HEK293 (cell line): ENCODE data around the gene AXIN1.

Source experiments
- BCL11B ChIP-seq: fragments of 450-650 bp; formaldehyde crosslinking; IDR thresholded peaks from 2 replicates; pipeline ENCODE4 v1.5.1; 2016; ENCODE audit warnings: low read depth, missing biosample characterization, missing genetic modification characterization
- FEZF1 ChIP-seq: fragments of 450-650 bp; formaldehyde crosslinking; IDR thresholded peaks from 2 replicates; pipeline ENCODE4 v1.5.1; 2016; ENCODE audit warnings: missing biosample characterization, missing genetic modification characterization
- MEIS1 ChIP-seq: sonication (generic); formaldehyde crosslinking; IDR thresholded peaks from 2 replicates; pipeline ENCODE4 v1.8.1; 2022; ENCODE audit warnings: missing genetic modification reagents, mild to moderate bottlenecking, borderline replicate concordance
- MZF1 ChIP-seq: fragments of 450-650 bp; formaldehyde crosslinking; IDR thresholded peaks from 2 replicates; pipeline ENCODE4 v1.5.1; 2017; ENCODE audit warnings: missing biosample characterization, missing genetic modification characterization, borderline replicate concordance
- OVOL3 ChIP-seq: fragments of 450-650 bp; formaldehyde crosslinking; IDR thresholded peaks from 2 replicates; pipeline ENCODE4 v1.5.1; 2016; ENCODE audit warnings: missing biosample characterization, missing genetic modification characterization
- PBX3 ChIP-seq: sonication (generic); formaldehyde crosslinking; IDR thresholded peaks from 2 replicates; pipeline ENCODE4 v1.8.1; 2022; ENCODE audit warnings: mild to moderate bottlenecking, moderate library complexity, missing genetic modification reagents
- SALL2 ChIP-seq: fragments of 450-650 bp; formaldehyde crosslinking; IDR thresholded peaks from 2 replicates; pipeline ENCODE4 v1.5.0; 2017; ENCODE audit warnings: missing biosample characterization, mild to moderate bottlenecking, missing genetic modification characterization, borderline replicate concordance
- TCF7L2 ChIP-seq: IDR thresholded peaks from 2 replicates; pipeline ENCODE4 v1.6.1; 2011; ENCODE audit warnings: low read depth, mild to moderate bottlenecking, inconsistent platforms, low read length, moderate library complexity, borderline replicate concordance
- TSHZ1 ChIP-seq: fragments of 450-650 bp; formaldehyde crosslinking; IDR thresholded peaks from 2 replicates; pipeline ENCODE4 v1.5.1; 2016; ENCODE audit warnings: missing biosample characterization, missing genetic modification characterization, borderline replicate concordance
- WT1 ChIP-seq: fragments of 450-650 bp; formaldehyde crosslinking; IDR thresholded peaks from 2 replicates; pipeline ENCODE4 v1.5.1; 2016; ENCODE audit warnings: missing biosample characterization, missing genetic modification characterization
- ZNF121 ChIP-seq: fragments of 450-650 bp; formaldehyde crosslinking; IDR thresholded peaks from 2 replicates; pipeline ENCODE4 v1.5.1; 2016; ENCODE audit warnings: missing biosample characterization, missing genetic modification characterization
- ZNF16 ChIP-seq: fragments of 450-650 bp; formaldehyde crosslinking; IDR thresholded peaks from 2 replicates; pipeline ENCODE4 v1.5.1; 2016; ENCODE audit warnings: low read depth, missing biosample characterization, missing genetic modification characterization
- ZNF24 ChIP-seq: fragments of 450-650 bp; formaldehyde crosslinking; IDR thresholded peaks from 2 replicates; pipeline ENCODE4 v1.5.1; 2016; ENCODE audit warnings: missing biosample characterization, missing genetic modification characterization
- ZNF26 ChIP-seq: fragments of 450-650 bp; formaldehyde crosslinking; IDR thresholded peaks from 2 replicates; pipeline ENCODE4 v1.5.1; 2016; ENCODE audit warnings: missing biosample characterization, missing genetic modification characterization
- ZNF366 ChIP-seq: fragments of 450-650 bp; formaldehyde crosslinking; conservative IDR thresholded peaks from 2 replicates; pipeline ENCODE4 v1.5.1; 2016; ENCODE audit warnings: missing biosample characterization, missing genetic modification characterization
- ZNF37A ChIP-seq: fragments of 450-650 bp; IDR thresholded peaks from 2 replicates; pipeline ENCODE4 v1.5.1; 2018; ENCODE audit warnings: missing biosample characterization, missing genetic modification characterization
- ZNF48 ChIP-seq: fragments of 450-650 bp; formaldehyde crosslinking; IDR thresholded peaks from 2 replicates; pipeline ENCODE4 v1.5.1; 2016; ENCODE audit warnings: missing biosample characterization, missing genetic modification characterization
- ZNF585B ChIP-seq: fragments of 450-650 bp; formaldehyde crosslinking; IDR thresholded peaks from 2 replicates; pipeline ENCODE4 v1.5.1; 2016; ENCODE audit warnings: missing biosample characterization, missing genetic modification characterization
- ZNF610 ChIP-seq: fragments of 450-650 bp; formaldehyde crosslinking; IDR thresholded peaks from 2 replicates; pipeline ENCODE4 v1.5.1; 2016; ENCODE audit warnings: missing biosample characterization, missing genetic modification characterization, borderline replicate concordance
- ZNF76 ChIP-seq: fragments of 450-650 bp; formaldehyde crosslinking; IDR thresholded peaks from 2 replicates; pipeline ENCODE4; 2016; ENCODE audit warnings: low read depth, missing biosample characterization, missing genetic modification characterization, borderline replicate concordance
- ZNF792 ChIP-seq: fragments of 450-650 bp; formaldehyde crosslinking; IDR thresholded peaks from 2 replicates; pipeline ENCODE4 v1.5.1; 2016; ENCODE audit warnings: missing biosample characterization, missing genetic modification characterization
- ZNF837 ChIP-seq: fragments of 450-650 bp; formaldehyde crosslinking; IDR thresholded peaks from 2 replicates; pipeline ENCODE4 v1.5.1; 2016; ENCODE audit warnings: missing biosample characterization, missing genetic modification characterization
- ZNF843 ChIP-seq: fragments of 450-650 bp; formaldehyde crosslinking; IDR thresholded peaks from 2 replicates; pipeline ENCODE4 v1.5.1; 2016; ENCODE audit warnings: missing biosample characterization, missing genetic modification characterization
- TF ChIP-seq, protein P1 (sequence below): fragments of 450-650 bp; formaldehyde crosslinking; IDR thresholded peaks from 2 replicates; pipeline ENCODE4 v1.5.1; 2016; ENCODE audit warnings: missing biosample characterization, missing genetic modification characterization
- TF ChIP-seq, protein P2 (sequence below): fragments of 450-650 bp; formaldehyde crosslinking; IDR thresholded peaks from 2 replicates; pipeline ENCODE4 v1.5.1; 2017; ENCODE audit warnings: missing biosample characterization, missing genetic modification characterization
- TF ChIP-seq, protein P3 (sequence below): fragments of 450-650 bp; formaldehyde crosslinking; IDR thresholded peaks from 2 replicates; pipeline ENCODE4 v1.5.1; 2016; ENCODE audit warnings: missing biosample characterization, missing genetic modification characterization, borderline replicate concordance
- TF ChIP-seq, protein P4 (sequence below): fragments of 450-650 bp; IDR thresholded peaks from 2 replicates; pipeline ENCODE4 v1.5.1; 2018; ENCODE audit warnings: missing biosample characterization, missing genetic modification characterization

The AXIN1 gene

GRCh38 chr16:397736-398332 is 45.3 kb upstream of the AXIN1 start (continued):
- TF ChIP-seq PBX3 (no peak), ZNF585B (tag by site-specific recombination) (no peak), ZNF837 (tag by site-specific recombination) (no peak), MZF1 (tag by site-specific recombination) (no peak), ZNF610 (no peak), ZNF792 (tag by site-specific recombination) (no peak), ZNF26 (no peak), ZNF24 (tag by site-specific recombination) (no peak), WT1 (no peak), ZNF76 (0 out of 2 replicates have a peak, but pooled peaks have one; percentile 21), ZNF48 (tag by site-specific recombination) (no peak), ZNF37A (tag by site-specific recombination) (no peak), MEIS1 (no peak), TCF7L2 (no peak), BCL11B (tag by site-specific recombination) (no peak), FEZF1 (no peak), OVOL3 (no peak), SALL2 (tag by site-specific recombination) (no peak), ZNF366 (tag by site-specific recombination) (no peak), ZNF16 (no peak), TSHZ1 (tag by site-specific recombination) (no peak), ZNF843 (tag by site-specific recombination) (0 out of 2 replicates have a peak, but pooled peaks have one; percentile 22), ZNF121 (tag by site-specific recombination) (no peak)
- TF ChIP-seq, protein P1, sequence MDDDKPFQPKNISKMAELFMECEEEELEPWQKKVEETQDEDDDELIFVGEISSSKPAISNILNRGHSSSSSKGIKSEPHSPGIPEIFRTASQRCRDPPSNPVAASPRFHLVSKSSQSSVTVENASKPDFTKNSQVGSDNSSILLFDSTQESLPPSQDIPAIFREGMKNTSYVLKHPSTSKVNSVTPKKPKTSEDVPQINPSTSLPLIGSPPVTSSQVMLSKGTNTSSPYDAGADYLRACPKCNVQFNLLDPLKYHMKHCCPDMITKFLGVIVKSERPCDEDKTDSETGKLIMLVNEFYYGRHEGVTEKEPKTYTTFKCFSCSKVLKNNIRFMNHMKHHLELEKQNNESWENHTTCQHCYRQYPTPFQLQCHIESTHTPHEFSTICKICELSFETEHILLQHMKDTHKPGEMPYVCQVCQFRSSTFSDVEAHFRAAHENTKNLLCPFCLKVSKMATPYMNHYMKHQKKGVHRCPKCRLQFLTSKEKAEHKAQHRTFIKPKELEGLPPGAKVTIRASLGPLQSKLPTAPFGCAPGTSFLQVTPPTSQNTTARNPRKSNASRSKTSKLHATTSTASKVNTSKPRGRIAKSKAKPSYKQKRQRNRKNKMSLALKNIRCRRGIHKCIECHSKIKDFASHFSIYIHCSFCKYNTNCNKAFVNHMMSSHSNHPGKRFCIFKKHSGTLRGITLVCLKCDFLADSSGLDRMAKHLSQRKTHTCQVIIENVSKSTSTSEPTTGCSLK (tag by site-specific recombination) = no peak
- TF ChIP-seq, protein P2, sequence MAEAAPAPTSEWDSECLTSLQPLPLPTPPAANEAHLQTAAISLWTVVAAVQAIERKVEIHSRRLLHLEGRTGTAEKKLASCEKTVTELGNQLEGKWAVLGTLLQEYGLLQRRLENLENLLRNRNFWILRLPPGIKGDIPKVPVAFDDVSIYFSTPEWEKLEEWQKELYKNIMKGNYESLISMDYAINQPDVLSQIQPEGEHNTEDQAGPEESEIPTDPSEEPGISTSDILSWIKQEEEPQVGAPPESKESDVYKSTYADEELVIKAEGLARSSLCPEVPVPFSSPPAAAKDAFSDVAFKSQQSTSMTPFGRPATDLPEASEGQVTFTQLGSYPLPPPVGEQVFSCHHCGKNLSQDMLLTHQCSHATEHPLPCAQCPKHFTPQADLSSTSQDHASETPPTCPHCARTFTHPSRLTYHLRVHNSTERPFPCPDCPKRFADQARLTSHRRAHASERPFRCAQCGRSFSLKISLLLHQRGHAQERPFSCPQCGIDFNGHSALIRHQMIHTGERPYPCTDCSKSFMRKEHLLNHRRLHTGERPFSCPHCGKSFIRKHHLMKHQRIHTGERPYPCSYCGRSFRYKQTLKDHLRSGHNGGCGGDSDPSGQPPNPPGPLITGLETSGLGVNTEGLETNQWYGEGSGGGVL (tag by site-specific recombination) = peak; percentile 45
- TF ChIP-seq, protein P3, sequence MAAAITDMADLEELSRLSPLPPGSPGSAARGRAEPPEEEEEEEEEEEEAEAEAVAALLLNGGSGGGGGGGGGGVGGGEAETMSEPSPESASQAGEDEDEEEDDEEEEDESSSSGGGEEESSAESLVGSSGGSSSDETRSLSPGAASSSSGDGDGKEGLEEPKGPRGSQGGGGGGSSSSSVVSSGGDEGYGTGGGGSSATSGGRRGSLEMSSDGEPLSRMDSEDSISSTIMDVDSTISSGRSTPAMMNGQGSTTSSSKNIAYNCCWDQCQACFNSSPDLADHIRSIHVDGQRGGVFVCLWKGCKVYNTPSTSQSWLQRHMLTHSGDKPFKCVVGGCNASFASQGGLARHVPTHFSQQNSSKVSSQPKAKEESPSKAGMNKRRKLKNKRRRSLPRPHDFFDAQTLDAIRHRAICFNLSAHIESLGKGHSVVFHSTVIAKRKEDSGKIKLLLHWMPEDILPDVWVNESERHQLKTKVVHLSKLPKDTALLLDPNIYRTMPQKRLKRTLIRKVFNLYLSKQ = no peak
- TF ChIP-seq, protein P4, sequence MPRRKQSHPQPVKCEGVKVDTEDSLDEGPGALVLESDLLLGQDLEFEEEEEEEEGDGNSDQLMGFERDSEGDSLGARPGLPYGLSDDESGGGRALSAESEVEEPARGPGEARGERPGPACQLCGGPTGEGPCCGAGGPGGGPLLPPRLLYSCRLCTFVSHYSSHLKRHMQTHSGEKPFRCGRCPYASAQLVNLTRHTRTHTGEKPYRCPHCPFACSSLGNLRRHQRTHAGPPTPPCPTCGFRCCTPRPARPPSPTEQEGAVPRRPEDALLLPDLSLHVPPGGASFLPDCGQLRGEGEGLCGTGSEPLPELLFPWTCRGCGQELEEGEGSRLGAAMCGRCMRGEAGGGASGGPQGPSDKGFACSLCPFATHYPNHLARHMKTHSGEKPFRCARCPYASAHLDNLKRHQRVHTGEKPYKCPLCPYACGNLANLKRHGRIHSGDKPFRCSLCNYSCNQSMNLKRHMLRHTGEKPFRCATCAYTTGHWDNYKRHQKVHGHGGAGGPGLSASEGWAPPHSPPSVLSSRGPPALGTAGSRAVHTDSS (tag by site-specific recombination) = no peak
